HepG2 (cell line): Measurements from ENCODE around the gene CHPF. TPM values are rescaled to one million over a fixed set of nuclear protein-coding genes. Genes with fewer than 3 reads are reported as not detected.

Source experiments
- ARID4A ChIP-seq: sonication (generic); formaldehyde crosslinking; IDR thresholded peaks from 2 replicates; pipeline ENCODE4 v1.5.0; 2020; ENCODE audit warnings: mild to moderate bottlenecking, missing genetic modification reagents, borderline replicate concordance
- DRAP1 ChIP-seq: IDR thresholded peaks from 2 replicates; pipeline ENCODE4 v1.6.1; 2016; ENCODE audit warnings: missing genetic modification reagents, missing compliant biosample characterization
- FOXK2 ChIP-seq: fragments of 450-650 bp; IDR thresholded peaks from 2 replicates; pipeline ENCODE4 v1.6.1; 2016
- KDM3A ChIP-seq: IDR thresholded peaks from 2 replicates; pipeline ENCODE4 v1.6.1; 2018; ENCODE audit warnings: low read depth, missing compliant biosample characterization
- MIXL1 ChIP-seq: IDR thresholded peaks from 2 replicates; pipeline ENCODE4 v1.6.1; 2016
- NFKBIZ ChIP-seq: IDR thresholded peaks from 2 replicates; pipeline ENCODE4 v1.6.1; 2018; ENCODE audit warnings: missing genetic modification reagents, missing compliant biosample characterization
- RNF2 ChIP-seq: fragments of 450-650 bp; conservative IDR thresholded peaks from 2 replicates; pipeline ENCODE4 v1.6.1; 2016; ENCODE audit warnings: low read depth
- STAG1 ChIP-seq: sonication (generic); formaldehyde crosslinking; IDR thresholded peaks from 2 replicates; pipeline ENCODE4 v1.4.0; 2020; ENCODE audit warnings: missing genetic modification reagents
- STAT5B ChIP-seq: sonication (generic); formaldehyde crosslinking; IDR thresholded peaks from 2 replicates; pipeline ENCODE4 v1.4.0; 2020; ENCODE audit warnings: missing genetic modification reagents
- XRCC5 ChIP-seq: fragments of 200-400 bp; formaldehyde crosslinking; optimal IDR thresholded peaks from 2 replicates; pipeline ENCODE3; 2017; ENCODE audit warnings: mild to moderate bottlenecking, low read length
- ZBTB20 ChIP-seq: sonication (generic); formaldehyde crosslinking; IDR thresholded peaks from 2 replicates; pipeline ENCODE4 v1.8.1; 2023; ENCODE audit warnings: missing genetic modification reagents, low read depth, mild to moderate bottlenecking, borderline replicate concordance
- ZBTB37 ChIP-seq: sonication (generic); formaldehyde crosslinking; IDR thresholded peaks from 2 replicates; pipeline ENCODE4 v1.4.0; 2020; ENCODE audit warnings: mild to moderate bottlenecking, missing genetic modification reagents
- ZNF431 ChIP-seq: sonication (generic); formaldehyde crosslinking; IDR thresholded peaks from 2 replicates; pipeline ENCODE4 v1.9.0; 2022; ENCODE audit warnings: missing genetic modification reagents, low read depth, mild to moderate bottlenecking, borderline replicate concordance
- ZNF441 ChIP-seq: sonication (generic); formaldehyde crosslinking; IDR thresholded peaks from 2 replicates; pipeline ENCODE4 v1.7.0; 2021; ENCODE audit warnings: missing genetic modification reagents, borderline replicate concordance
- ZNF556 ChIP-seq: sonication (generic); formaldehyde crosslinking; IDR thresholded peaks from 2 replicates; pipeline ENCODE4 v1.4.0; 2020; ENCODE audit warnings: mild to moderate bottlenecking, missing genetic modification reagents, borderline replicate concordance
- ZNF562 ChIP-seq: sonication (generic); formaldehyde crosslinking; IDR thresholded peaks from 2 replicates; pipeline ENCODE4 v1.8.0; 2022; ENCODE audit warnings: missing genetic modification reagents, borderline replicate concordance
- ZSCAN25 ChIP-seq: sonication (generic); formaldehyde crosslinking; IDR thresholded peaks from 2 replicates; pipeline ENCODE4 v1.8.0; 2022; ENCODE audit warnings: mild to moderate bottlenecking, missing genetic modification reagents
- ZZZ3 ChIP-seq: sonication (generic); formaldehyde crosslinking; IDR thresholded peaks from 2 replicates; pipeline ENCODE4 v1.4.0; 2020; ENCODE audit warnings: missing genetic modification reagents, mild to moderate bottlenecking, borderline replicate concordance
- polyA plus RNA-seq, 8 experiments: library from polyadenylated mRNA; depleted of rRNA in 3 of 8; stranded (reverse) in 7 of 8; unstranded in 1 of 8; fragments of >200 nt; fragmentation: Illumina TruSeq in 4 of 8; extraction: Trizol in 4 of 8; gene quantifications; 2 replicates each; pipeline versions ENCODE4 v1.2.1 to v1.2.3, GENCODE V29; 2011 to 2016; ENCODE audit warnings: low read depth in 4 of 8, missing spikeins in 1 of 8, mixed read lengths in 1 of 8; ENCODE audit not compliant: insufficient read depth in 1 of 8
- total RNA-seq, 5 experiments: library from RNA; depleted of rRNA; stranded (reverse); fragments of >200 nt; fragmentation: Illumina TruSeq; extraction: Trizol; gene quantifications; 2 replicates each; pipeline ENCODE4 v1.2.3, GENCODE V29; 2016; ENCODE audit warnings: low read depth in 1 of 5
- TF ChIP-seq, protein P1 (sequence below): sonication (generic); formaldehyde crosslinking; IDR thresholded peaks from 2 replicates; pipeline ENCODE4 v1.4.0; 2020; ENCODE audit warnings: mild to moderate bottlenecking, missing genetic modification reagents
- TF ChIP-seq, protein P2 (sequence below): sonication (generic); formaldehyde crosslinking; conservative IDR thresholded peaks from 2 replicates; pipeline ENCODE4 v1.4.0; 2020; ENCODE audit warnings: missing genetic modification reagents

Gene CHPF
- total and polyA plus RNA-seq, 2 of the 13 experiments (the other 11 are each of a cell fraction or from before 2014, with no cell fraction given), result 79.6 to 111 TPM

GRCh38 chr2:219552382-219553167, 9.0 kb upstream of the CHPF start (continued):
- no peak for TF ChIP-seq ZBTB37 (CRISPR knock-in tag)
- no peak for TF ChIP-seq XRCC5
- no peak; the same call in 1 of the 2 replicates for TF ChIP-seq ZNF556 (CRISPR knock-in tag)
- TF ChIP-seq ZBTB20, result no peak; the same call in 1 of the 2 replicates
- no peak for TF ChIP-seq KDM3A (CRISPR knock-in tag)
- TF ChIP-seq FOXK2, result no peak
- TF ChIP-seq ARID4A (CRISPR knock-in tag), result peak; percentile 87
- TF ChIP-seq, protein P1, sequence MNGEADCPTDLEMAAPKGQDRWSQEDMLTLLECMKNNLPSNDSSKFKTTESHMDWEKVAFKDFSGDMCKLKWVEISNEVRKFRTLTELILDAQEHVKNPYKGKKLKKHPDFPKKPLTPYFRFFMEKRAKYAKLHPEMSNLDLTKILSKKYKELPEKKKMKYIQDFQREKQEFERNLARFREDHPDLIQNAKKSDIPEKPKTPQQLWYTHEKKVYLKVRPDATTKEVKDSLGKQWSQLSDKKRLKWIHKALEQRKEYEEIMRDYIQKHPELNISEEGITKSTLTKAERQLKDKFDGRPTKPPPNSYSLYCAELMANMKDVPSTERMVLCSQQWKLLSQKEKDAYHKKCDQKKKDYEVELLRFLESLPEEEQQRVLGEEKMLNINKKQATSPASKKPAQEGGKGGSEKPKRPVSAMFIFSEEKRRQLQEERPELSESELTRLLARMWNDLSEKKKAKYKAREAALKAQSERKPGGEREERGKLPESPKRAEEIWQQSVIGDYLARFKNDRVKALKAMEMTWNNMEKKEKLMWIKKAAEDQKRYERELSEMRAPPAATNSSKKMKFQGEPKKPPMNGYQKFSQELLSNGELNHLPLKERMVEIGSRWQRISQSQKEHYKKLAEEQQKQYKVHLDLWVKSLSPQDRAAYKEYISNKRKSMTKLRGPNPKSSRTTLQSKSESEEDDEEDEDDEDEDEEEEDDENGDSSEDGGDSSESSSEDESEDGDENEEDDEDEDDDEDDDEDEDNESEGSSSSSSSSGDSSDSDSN (CRISPR knock-in tag), result peak; percentile 96
- TF ChIP-seq ZZZ3 (CRISPR knock-in tag), result peak; percentile 65; the same call in 1 of the 2 replicates
- no peak; the same call in 1 of the 2 replicates for TF ChIP-seq NFKBIZ (CRISPR knock-in tag)
- TF ChIP-seq, protein P2, sequence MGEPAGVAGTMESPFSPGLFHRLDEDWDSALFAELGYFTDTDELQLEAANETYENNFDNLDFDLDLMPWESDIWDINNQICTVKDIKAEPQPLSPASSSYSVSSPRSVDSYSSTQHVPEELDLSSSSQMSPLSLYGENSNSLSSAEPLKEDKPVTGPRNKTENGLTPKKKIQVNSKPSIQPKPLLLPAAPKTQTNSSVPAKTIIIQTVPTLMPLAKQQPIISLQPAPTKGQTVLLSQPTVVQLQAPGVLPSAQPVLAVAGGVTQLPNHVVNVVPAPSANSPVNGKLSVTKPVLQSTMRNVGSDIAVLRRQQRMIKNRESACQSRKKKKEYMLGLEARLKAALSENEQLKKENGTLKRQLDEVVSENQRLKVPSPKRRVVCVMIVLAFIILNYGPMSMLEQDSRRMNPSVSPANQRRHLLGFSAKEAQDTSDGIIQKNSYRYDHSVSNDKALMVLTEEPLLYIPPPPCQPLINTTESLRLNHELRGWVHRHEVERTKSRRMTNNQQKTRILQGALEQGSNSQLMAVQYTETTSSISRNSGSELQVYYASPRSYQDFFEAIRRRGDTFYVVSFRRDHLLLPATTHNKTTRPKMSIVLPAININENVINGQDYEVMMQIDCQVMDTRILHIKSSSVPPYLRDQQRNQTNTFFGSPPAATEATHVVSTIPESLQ (CRISPR knock-in tag), result no peak
- no peak for TF ChIP-seq STAT5B
- TF ChIP-seq ZNF562 (CRISPR knock-in tag), result no peak
- TF ChIP-seq RNF2, result peak; percentile 86
- TF ChIP-seq DRAP1 (CRISPR knock-in tag), result peak; percentile 81
- TF ChIP-seq ZNF431 (CRISPR knock-in tag), result peak; percentile 84; the same call in 1 of the 2 replicates
- TF ChIP-seq ZNF441 (CRISPR knock-in tag), result peak; percentile 86
- TF ChIP-seq ZSCAN25 (CRISPR knock-in tag), result no peak
- no peak for TF ChIP-seq MIXL1
- TF ChIP-seq STAG1 (CRISPR knock-in tag), result no peak
